HS-27A (cell line): Measurements from ENCODE around the gene CNFN.

Experiments used
- DNase-seq: peaks from one replicate; pipeline ENCODE4 v3.0.0-alpha.2; 2012; ENCODE audit warnings: low read depth, missing footprints

CNFN gene

GRCh38 chr19:42389899-42390298 is at the start of gene CNFN:
TSS of gene CNFN (minus strand) at chr19:42390297. CDS start at chr19:42389037, 1,260 bp downstream.
- DNase-seq, result no peak

DNA sequence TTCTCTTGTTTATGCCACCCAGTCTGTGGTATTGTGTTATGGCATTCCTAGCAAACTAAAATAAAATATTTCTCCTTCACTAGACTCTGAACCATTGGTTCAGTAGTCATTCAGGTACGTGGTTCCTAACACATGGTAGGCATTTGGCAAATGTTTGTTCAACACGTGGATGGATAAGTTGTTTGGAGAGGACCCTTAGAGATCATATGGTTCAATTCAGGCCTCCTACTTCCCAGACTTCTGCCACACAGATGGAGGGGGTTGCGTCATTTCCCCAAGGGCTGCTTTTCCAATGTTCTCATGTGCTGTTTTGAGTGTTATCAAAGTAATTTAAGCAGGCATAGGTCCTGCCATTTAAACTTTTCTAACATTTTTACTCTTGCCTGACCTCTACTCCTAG is 45.9 kb upstream of the CNFN start:
- DNase-seq, result no peak

DNA sequence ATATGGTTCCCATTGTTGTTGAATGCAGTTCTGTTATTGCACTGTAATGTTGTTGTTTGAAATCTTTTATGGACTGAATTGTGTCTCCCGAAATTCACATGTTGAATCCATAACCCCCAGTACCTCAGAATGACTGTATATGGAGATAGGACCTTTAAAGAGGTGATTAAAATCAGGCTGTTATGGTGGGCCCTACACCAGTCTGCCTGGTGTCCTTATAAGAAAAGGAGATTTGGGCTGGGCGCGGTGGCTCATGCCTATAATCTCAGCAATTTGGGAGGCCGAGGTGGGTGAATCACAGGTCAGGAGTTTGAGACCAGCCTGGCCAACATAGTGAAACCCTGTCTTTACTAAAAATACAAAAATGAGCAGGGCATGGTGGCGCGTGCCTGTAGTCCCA is 45.2 kb upstream of the CNFN start:
- DNase-seq, result no peak

DNA sequence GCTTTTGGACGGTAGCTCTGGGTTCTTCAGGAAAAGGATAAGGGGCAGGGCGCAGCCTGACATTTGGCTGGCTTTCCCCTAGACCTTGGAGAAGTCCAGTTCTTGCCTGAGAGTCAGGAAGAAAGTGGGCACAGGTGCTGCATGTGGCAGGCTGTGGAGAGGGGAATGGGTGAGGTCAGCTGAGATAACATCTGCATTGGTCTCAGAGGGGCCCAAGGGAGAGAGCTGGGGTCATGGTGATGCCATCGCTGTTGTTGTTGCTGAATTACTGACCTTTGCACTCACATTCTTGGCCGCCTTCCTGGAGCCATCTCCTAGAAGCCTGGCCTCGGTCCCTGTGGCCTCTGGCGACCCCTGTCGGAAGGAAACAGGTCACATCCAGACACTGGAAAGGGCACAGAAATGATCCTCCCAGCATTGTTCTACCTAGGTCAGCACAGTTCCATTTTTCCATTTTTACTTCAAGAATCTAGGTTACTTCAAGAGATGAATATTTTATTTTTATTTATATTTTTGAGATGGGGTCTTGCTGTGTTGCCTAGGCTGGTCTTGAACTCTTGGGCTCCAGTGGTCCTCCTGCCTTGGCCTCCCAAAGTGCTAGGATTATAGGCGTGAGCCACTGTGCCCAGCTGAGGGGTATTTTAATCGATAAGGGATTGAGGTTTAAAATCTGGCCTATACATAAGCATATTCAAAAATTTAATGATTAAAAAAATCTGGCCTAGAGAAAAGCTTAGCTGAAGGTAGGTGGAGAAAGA is 43.6 kb upstream of the CNFN start:
- DNase-seq, result peak; percentile 64

- no peak for DNase-seq
Observed at GRCh38 chr19:42431486-42431885, 41.4 kb upstream of the CNFN start.

GRCh38 chr19:42428676-42429075 is 38.6 kb upstream of the CNFN start:
- DNase-seq, result no peak

- no peak for DNase-seq
Observed at GRCh38 chr19:42427313-42427712, 37.2 kb upstream of the CNFN start, which contains the start of gene LIPE. TSS of gene LIPE (minus strand) at chr19:42427388. CDS start at chr19:42427149, 239 bp downstream.

- no peak for DNase-seq
Observed at GRCh38 chr19:42426643-42427042, 36.5 kb upstream of the CNFN start.

GRCh38 chr19:42424712-42425131 is 34.6 kb upstream of the CNFN start:
- no peak for DNase-seq

GRCh38 chr19:42424345-42424707 is 34.2 kb upstream of the CNFN start:
- DNase-seq, result no peak

DNA sequence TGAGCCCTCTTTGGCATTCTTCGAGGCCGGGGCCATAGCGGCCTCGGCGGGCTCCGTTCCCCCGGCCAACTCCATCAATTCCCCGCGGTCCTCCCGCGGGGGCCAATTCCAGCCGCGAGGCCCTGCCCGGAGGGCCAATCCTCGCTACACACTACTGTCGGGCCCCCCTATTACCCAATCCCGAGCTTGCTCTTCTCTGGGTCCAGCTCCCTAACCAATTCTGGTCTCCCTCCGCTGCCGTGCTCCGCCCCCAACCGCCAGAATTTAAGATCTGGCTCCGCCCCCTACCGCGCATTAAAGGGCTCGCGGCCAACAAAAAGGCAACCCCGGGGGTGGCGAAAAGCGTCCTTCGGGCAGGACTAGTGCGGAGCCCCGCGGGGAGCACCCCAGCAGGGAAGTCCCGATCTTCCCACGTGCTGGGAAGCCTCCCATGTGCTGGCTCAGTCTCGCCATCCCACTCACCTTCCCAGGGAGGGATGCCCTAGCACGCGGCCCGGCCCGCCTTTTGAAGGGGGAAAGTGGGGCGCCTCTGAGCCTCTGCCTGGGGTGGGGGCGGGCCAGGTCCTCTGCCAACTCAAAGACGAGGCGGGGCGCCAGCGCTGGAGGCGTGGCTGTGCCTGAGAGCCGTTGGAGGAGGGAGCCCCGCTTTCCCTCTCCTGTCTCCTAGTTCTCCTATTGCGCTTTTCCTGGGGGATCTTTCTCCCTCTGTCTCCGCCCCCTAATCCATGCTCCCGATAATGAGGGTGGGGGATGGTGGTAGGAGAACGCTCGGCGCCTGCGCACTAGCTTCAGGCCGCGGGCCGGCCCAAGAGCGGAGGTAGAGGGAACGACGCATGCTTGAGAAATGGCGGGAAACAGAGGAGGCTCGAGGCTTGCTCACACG is 33.6 kb upstream of the CNFN start:
- DNase-seq, result peak; percentile 99

- DNase-seq, result peak; percentile 33
Observed at GRCh38 chr19:42422901-42423461, 32.9 kb upstream of the CNFN start.

DNA sequence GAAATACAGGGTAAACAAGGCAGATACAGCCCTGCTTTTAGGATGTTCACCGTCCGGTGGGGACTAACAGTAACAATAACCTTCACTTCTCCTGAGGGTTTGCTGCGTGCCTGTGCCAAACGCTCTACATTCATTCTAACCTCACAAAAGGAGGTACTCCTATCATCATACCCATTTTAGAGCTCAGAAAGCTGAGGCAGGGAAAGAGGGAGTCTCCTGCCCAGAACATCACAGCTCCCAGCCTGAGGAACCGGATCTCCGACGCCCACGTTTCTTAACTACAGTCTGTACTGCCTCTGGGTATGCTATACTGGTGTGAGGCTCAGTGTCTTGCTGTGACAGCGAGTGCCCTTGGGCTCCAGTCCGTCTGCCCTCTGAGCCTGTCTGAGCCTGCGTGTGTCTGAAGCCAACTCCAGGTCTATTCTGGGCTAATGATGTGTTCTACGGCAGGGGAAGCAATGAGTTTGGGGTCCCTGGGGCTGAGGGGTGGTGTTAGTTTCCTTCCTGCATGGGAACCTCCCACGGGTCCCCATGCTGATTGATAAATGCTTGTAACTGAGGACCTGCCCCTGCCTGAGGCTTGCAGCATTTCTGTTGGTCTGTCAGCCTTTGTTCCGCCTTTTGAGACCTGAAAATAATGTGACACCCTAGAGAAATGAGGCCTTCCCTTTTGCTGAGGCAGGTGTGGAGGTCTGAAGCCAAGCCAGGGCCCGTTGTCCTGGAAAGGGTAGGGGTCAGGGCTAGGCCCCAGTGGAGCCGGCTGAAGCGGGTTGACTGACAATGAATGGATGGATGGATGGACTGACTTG is 32.2 kb upstream of the CNFN start:
- DNase-seq, result no peak

GRCh38 chr19:42421591-42422031 is 31.5 kb upstream of the CNFN start:
- no peak for DNase-seq

DNA sequence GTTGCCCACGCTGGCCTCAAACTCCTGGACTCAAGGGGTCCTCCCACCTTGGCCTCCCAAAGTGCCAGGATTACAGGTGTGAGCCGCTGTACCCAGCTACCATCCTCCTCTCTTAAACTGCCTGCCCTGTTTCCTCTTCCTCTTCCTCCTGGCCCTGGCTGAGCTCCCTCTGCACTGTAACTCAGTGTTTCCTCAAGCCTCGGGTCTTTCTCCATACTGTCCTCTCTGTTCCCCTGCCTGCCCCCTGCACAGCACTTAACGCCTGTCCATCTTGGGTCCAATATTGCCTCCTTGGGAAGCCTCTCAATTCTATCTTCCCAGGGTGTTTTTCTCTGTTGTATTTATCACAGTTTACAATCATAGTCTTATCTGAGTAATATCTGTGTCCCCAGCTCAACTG is 31.0 kb upstream of the CNFN start:
- DNase-seq, result no peak

DNA sequence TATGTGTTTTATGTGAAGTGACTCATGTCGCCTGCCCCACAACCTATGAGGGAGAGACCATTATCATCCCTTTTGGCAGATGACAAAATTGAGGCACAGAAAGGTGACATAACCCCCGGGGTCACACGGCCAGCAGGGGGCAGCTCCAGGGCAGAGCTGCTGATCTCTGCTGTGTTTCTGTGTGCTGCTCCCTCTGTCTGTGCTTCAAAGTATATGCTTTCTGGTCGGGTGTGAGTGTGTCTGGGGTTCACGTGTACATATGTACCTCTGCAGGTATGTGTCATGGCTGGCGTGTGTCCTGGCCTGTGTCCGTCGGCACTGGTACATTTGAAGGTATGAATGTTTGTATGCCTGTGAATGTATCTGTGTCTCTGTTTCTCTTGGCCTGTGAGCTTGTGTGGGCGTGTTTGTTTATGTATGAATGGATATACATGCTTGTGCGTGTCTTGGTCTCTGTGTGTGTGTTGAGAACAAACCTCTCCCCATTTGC is 30.0 kb upstream of the CNFN start:
- DNase-seq, result no peak

DNA sequence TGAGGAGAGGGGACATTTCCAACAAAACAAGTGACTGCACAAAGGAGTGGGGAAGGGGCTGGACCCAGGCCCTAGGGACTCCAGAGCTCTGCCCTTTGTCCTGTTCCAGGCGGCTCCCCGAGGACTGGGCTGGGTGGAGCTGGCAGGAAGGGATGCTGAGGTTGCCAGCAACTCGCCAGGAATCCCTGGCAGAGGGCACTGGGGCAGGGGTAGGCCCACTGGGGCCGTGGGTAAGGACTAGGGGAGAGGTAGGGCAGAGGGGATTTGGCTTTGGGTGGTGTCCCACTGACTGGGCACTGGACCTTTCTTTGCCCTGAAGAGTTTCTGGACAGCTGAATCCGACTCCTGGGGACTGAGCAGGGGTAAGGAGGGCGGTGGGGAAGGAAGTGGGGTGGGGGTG is 29.2 kb upstream of the CNFN start:
- no peak for DNase-seq

DNA sequence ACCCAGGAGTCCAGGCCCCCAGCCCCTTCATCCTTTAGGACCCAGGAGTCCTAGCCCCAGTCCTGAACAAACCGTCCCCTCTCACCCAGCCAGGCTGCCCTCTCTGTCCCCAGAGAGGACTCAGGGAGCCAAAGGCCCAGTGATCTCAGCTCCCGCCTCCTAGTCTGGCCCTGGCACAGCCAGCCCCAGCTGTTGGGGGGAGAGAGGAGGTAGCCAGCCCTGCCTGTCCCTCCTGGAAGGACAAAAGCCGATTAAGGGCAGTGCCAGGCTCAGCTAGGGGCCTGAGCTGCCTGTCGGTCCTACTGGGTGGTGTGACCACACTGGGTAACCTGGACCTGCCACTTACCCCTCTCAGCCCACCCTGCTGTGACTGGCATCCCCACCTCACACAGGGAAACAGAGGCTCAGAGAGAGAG is 22.6 kb upstream of the CNFN start:
- DNase-seq, result no peak

GRCh38 chr19:42412227-42412626 is 22.1 kb upstream of the CNFN start:
- DNase-seq, result no peak

DNA sequence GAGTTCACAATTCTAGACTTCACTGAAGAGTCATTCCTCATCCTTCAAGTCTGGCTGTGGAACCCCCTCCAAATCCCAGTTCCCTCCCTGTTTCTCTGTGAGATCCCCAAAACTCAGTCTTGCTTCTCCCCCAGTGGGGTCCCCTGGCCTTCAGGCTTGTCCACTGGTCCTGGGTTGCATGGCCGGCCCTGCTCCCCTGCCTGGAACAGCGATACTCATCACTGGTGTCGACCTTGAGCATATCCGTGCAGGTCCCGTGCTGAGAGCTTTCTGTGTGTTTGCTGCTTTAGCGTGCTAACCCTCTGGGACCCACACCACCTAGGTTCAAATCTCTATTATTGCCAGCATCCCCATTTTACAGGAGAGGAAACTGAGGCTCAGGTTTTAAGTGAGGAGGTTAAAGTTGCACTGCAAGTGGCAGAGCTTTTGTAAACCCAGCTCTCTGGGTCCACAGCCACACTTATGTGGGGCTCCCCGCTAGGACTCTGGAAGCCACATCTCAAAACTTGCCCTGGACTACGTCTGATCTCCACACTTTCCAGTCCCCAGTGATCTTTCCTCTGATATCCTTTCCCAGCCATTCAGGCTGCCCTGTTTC is 21.6 kb upstream of the CNFN start:
- DNase-seq, result no peak

DNA sequence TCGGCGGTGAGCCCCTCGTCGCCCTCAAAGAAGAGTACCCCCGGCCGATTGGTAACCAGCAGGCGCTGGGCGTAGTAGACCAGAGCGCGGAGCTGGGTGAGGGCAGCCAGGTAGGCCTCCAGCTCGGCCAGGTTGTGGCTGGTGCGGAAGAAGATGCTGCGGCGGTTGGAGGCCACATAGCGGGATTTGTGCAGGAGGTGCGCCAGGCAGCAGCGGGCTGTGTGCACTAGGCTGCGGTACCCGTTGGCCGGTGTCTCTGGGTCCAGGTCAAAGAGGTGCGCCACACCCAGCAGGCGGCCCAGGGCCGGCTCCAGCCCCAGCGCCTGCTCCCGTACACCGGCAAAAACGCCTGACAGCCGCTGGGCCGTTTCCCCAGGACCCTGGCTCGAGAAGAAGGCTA is 20.3 kb upstream of the CNFN start:
- DNase-seq, result no peak
